Tibial nerve (tissue), 4 donors: Measurements from ENCODE around the gene SNRNP25. TPM values are rescaled to one million over a fixed set of nuclear protein-coding genes. Genes with fewer than 3 reads are reported as not detected.

Experiments
- DNase-seq, 2 donors: peaks; one replicate each; pipeline ENCODE4 v3.0.0-alpha.2; 2019; ENCODE audit warnings: low spot score in 2 of 2
- H3K27ac ChIP-seq, 4 donors: fragments of 200-600 bp; sonication (generic) in 3 of 4; one replicate each; pipeline ENCODE4 v1.5.1; 2017 to 2019; ENCODE audit warnings: mild to moderate bottlenecking in 1 of 4
- H3K27me3 ChIP-seq, 2 donors: fragments of 200-600 bp; sonication (generic) in 1 of 2; one replicate each; pipeline versions ENCODE4 v1.5.1 to v1.6.0; 2017 to 2019
- H3K36me3 ChIP-seq, 3 donors: fragments of 200-600 bp; sonication (generic); one replicate each; pipeline ENCODE4 v1.5.1; 2018 to 2019
- H3K4me1 ChIP-seq, 4 donors: fragments of 200-600 bp; sonication (generic) in 3 of 4; one replicate each; pipeline ENCODE4 v1.5.1; 2017 to 2019
- H3K4me3 ChIP-seq, 4 donors: fragments of 200-600 bp; sonication (generic) in 3 of 4; one replicate each; pipeline ENCODE4 v1.5.1; 2017 to 2019; ENCODE audit warnings: mild to moderate bottlenecking in 1 of 4, moderate library complexity in 1 of 4
- H3K9me3 ChIP-seq, 4 donors: fragments of 200-600 bp; sonication (generic) in 3 of 4; one replicate each; pipeline ENCODE4 v1.5.1; 2017 to 2019
- EP300 ChIP-seq, 2 donors: sonication (generic); formaldehyde crosslinking; IDR thresholded peaks; one replicate each; pipeline ENCODE4 v1.6.1; 2017; ENCODE audit warnings: antibody characterized with exemption in 2 of 2, mild to moderate bottlenecking in 1 of 2
- POLR2A ChIP-seq, 2 donors: fragments of 450-650 bp; IDR thresholded peaks; one replicate each; pipeline ENCODE4 v1.6.1; 2017; ENCODE audit warnings: antibody characterized with exemption in 2 of 2, mild to moderate bottlenecking in 2 of 2, moderate library complexity in 2 of 2
- WGBS, 2 donors: methylation state at CpG; one replicate each; pipeline ENCODE4 v1.1.5; 2018; 5-methylcytosine and 5-hydroxymethylcytosine counted together
- total RNA-seq, 4 donors: library from RNA; depleted of rRNA; stranded (reverse); fragments of >200 nt; gene quantifications; one replicate each; pipeline ENCODE4 v1.1.0, GENCODE V29; 2016
- TF ChIP-seq, protein P1 (sequence below), 5 experiments: fragments of 200-600 bp in 3 of 5; fragments of 450-650 bp in 2 of 5; sonication (generic) in 3 of 5; IDR thresholded peaks; one replicate each; pipeline ENCODE4 v1.5.1; 2016 to 2019; ENCODE audit warnings: antibody characterized with exemption in 5 of 5, mild to moderate bottlenecking in 3 of 5, moderate library complexity in 2 of 5

The SNRNP25 gene
- total RNA-seq, 4 donors from 2014 or later, result 9.3 to 21.6 (median 15.7) TPM

DNA sequence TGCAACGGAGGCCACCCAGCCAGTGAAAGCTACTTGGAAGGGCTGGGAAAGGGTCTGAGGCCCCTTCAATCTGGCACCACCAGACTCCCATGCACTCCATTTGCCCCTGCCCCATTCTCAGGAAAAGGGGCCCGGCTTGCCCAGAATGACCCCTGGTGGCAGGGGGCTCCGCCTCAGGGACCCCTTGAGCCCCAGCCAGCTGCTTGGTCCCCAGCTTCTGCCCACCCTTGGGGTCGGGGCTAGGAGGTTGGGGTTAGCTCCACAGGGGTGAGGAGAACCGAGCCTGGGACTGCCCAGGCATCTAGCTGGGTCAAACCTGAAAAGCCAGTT is 17.5 kb downstream of the SNRNP25 start:
- peak overlapping the region; percentile 80 to 99 (median 94) for H3K27ac ChIP-seq
- H3K27me3 ChIP-seq, result no peaks in the 10 kb centered on the region
- TF ChIP-seq POLR2A (IDR thresholded peaks at IDR 0.05) (no peak), EP300 (IDR thresholded peaks at IDR 0.05) (no peak)
- TF ChIP-seq, protein P1, sequence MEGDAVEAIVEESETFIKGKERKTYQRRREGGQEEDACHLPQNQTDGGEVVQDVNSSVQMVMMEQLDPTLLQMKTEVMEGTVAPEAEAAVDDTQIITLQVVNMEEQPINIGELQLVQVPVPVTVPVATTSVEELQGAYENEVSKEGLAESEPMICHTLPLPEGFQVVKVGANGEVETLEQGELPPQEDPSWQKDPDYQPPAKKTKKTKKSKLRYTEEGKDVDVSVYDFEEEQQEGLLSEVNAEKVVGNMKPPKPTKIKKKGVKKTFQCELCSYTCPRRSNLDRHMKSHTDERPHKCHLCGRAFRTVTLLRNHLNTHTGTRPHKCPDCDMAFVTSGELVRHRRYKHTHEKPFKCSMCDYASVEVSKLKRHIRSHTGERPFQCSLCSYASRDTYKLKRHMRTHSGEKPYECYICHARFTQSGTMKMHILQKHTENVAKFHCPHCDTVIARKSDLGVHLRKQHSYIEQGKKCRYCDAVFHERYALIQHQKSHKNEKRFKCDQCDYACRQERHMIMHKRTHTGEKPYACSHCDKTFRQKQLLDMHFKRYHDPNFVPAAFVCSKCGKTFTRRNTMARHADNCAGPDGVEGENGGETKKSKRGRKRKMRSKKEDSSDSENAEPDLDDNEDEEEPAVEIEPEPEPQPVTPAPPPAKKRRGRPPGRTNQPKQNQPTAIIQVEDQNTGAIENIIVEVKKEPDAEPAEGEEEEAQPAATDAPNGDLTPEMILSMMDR (IDR thresholded peaks at IDR 0.05), result no peak
- no peaks in the 10 kb centered on the region for H3K36me3 ChIP-seq
- no peaks in the 10 kb centered on the region for H3K9me3 ChIP-seq
- H3K4me3 ChIP-seq, result peak overlapping the region; percentile 58 to 96 (median 70)
- no peak for DNase-seq
- peaks cover 0 to 91% (median 82%) of the 10 kb centered on the region in 4 donors for H3K4me1 ChIP-seq
- 15 to 18% methylated on average over 5 of the region's 5 CpGs for WGBS, 2 donors

DNA sequence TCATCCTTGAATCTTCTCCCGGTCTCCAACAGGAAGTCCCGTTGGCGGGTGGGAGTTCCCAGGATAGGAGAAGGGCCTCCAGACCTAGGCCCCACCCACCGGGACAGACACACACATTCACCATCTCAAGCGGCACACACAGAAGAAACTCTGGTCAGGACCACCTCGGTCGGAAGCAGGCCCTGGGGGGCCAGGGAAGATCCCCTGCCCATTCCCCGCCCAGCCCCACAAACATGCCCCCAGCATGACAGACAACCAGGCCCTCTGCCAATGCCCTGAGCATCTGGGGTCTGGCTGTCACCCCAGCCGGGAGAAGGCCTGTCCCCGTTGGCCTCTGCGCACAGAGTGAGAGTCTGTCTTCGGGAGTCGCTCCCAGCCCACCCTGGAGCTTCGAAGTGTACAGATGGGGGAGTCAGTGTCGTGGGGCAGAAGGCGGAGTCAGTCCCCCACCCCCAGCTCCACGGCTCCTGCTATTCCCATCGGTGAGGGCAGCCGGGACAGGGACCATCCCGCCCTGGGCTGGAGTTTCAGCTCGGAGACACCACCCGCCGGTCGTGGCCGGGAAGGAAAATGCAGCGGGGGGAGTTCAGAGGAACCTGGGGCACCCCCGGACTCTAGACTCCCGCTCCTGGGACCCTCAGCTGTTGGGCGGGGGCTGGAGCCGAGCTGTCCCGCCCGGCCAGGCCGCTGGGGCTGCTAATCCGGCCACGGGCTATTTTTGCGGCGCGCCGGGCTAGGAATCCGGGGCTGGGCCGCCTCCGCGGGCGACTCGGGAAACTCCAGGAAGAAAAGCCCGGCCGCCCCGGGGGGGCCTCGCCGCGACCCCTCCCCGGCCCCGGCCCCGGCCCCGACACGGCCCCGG is 18.1 kb downstream of the SNRNP25 start:
- 4 to 9% methylated on average over 23 to 29 of the region's 57 CpGs for WGBS, 2 donors
- Histone ChIP-seq H3K27me3 (no peaks in the 10 kb centered on the region), H3K9me3 (no peaks in the 10 kb centered on the region), H3K4me1 (peaks cover 0 to 91% (median 82%) of the 10 kb centered on the region in 4 donors), H3K36me3 (no peaks in the 10 kb centered on the region), H3K4me3 (peak overlapping the region; percentile 58 to 96 (median 70)), H3K27ac (peak overlapping the region; percentile 80 to 99 (median 94))
- TF ChIP-seq, protein P1 (IDR thresholded peaks at IDR 0.05), result peak in 2 of 5 experiments; percentile 29 to 31
- peak in 1 of 2 donors; percentile 79 for TF ChIP-seq EP300 (IDR thresholded peaks at IDR 0.05)
- TF ChIP-seq POLR2A (IDR thresholded peaks at IDR 0.05), result peak in 1 of 2 donors; percentile 61
- DNase-seq, result peak; percentile 86

DNA sequence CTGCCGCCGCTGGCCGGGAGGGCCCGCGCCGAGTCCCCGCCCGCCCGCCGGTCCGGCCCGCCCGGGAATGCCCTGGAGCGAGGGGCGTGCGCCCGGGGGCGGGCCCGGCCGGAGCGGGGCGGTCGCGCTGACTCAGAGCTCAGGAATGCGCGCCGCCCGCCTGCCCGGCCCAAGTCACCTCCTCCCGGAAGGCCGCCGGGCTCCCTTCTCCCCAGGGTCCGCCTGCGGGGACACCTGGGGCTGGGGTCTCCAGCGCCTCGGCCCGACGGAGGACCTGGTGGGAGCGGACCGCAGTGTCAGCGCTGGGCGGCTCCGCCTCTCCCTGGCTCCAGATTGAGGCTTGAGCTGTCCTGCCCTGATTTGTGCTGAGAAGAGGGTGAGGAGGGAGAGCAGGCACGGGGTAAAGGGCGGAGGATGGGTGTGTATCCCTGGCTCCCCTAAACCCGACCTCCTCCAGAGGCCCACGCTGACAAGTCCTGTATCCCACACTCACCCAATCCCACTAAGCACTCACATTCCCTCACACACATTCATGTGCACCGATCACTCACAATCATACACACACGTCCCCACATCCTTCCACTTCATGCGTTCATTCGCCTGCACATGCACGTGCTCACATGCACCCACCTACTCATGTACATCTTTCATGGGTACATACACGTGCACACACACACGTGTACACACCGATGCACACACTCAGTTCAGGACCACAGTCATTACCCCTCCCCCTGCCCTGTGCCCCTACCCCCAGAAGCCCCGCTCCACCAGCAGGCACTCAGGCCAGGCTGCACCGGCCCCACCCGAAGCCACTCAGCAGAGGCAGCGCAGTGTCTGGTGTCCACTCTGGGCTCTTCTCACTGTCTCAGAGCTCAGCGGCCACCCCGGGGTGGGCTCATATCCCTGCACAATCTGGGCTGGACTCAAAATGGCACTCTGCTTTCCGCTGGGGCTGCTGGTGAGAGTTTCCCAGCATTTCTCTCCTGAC is 19.2 kb downstream of the SNRNP25 start, which contains the start of gene RHBDF1:
Gene RHBDF1 (minus strand): TSS at position 71 of the 988 bp plus-strand sequence. CDS start 7,616 bp downstream, outside the sequence.
- no peak for DNase-seq
- H3K27me3 ChIP-seq, result no peaks in the 10 kb centered on the region
- H3K4me3 ChIP-seq, result peak within 1 kb of the TSS; percentile 58 to 96 (median 70)
- peaks cover 0 to 91% (median 81%) of the 10 kb centered on the region in 4 donors for H3K4me1 ChIP-seq
- TF ChIP-seq POLR2A (IDR thresholded peaks at IDR 0.05) (peak; percentile 35 to 67), EP300 (IDR thresholded peaks at IDR 0.05) (peak in 1 of 2 donors; percentile 49)
- TF ChIP-seq, protein P1 (IDR thresholded peaks at IDR 0.05), result no peak
- peak within 1 kb of the TSS; percentile 91 to 99 (median 96) for H3K27ac ChIP-seq
- no peaks in the 10 kb centered on the region for H3K9me3 ChIP-seq
- H3K36me3 ChIP-seq, result no peaks in the 10 kb centered on the region
- WGBS, 2 donors, result 37 to 40% methylated on average over 17 to 35 of the region's 62 CpGs

DNA sequence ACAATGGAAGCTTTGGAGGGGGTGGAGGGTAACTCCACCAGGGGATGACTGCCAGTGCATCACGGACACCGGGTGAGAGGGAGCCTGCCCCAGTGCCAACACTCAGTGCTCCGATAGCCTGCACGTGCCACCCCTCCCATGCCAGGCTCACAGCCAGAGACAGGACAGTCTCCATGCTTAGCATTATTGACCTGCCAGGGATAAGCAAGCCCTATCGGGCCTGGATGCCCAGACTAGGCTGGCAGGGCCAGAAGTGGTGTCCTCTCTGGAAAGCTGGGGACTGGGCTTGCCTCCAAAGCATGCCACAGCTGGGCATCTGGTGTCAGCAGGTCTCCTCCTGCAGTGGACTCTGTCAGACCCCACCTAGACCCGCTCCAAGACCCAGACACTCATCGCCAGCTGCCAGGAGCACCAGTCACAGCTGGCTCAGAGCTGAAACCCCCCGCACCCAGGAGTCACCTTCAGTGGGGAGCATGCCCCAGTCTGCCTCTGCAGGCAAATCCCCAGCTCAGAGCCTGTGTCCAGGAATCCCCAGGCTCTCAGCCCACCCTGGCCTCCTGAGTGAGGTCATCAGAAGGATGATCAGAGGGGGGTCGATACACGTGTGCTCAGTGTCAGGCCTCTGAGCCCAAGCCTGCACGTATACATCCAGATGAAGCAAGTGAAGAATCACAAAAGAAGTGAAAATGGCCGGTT is 20.6 kb downstream of the SNRNP25 start:
- no peak overlapping the region for H3K4me3 ChIP-seq
- WGBS, 2 donors, result 54 to 62% methylated on average over 11 of the region's 12 CpGs
- no peaks in the 10 kb centered on the region for H3K27me3 ChIP-seq
- peak overlapping the region; percentile 91 to 99 (median 96) for H3K27ac ChIP-seq
- no peak for DNase-seq
- no peaks in the 10 kb centered on the region for H3K36me3 ChIP-seq
- peaks cover 0 to 86% (median 78%) of the 10 kb centered on the region in 4 donors for H3K4me1 ChIP-seq
- H3K9me3 ChIP-seq, result no peaks in the 10 kb centered on the region
- TF ChIP-seq EP300 (IDR thresholded peaks at IDR 0.05), result no peak
- TF ChIP-seq POLR2A (IDR thresholded peaks at IDR 0.05), result no peak
- TF ChIP-seq, protein P1 (IDR thresholded peaks at IDR 0.05), result no peak
